ENCODE data around the gene OTOA.

The OTOA gene

GRCh38 chr16:21663889-21664647 is at the start of gene OTOA:
TSS of gene OTOA (plus strand) at chr16:21663968. CDS start at chr16:21678515, 14,547 bp downstream.
- no peak for TF ChIP-seq CTCF (IDR thresholded peaks at IDR 0.05)

GRCh38 chr16:21614896-21615295 is 48.9 kb upstream of the OTOA start:
- TF ChIP-seq CTCF (IDR thresholded peaks at IDR 0.05): no peak

GRCh38 chr16:21617607-21618006 is 46.2 kb upstream of the OTOA start:
- no peak for TF ChIP-seq CTCF (IDR thresholded peaks at IDR 0.05)

- TF ChIP-seq CTCF (IDR thresholded peaks at IDR 0.05): no peak
These were observed 45.5 kb upstream of the OTOA start for GRCh38 chr16:21618281-21618680.

GRCh38 chr16:21619765-21620425 is 43.9 kb upstream of the OTOA start:
- TF ChIP-seq CTCF (IDR thresholded peaks at IDR 0.05): no peak

- TF ChIP-seq CTCF (IDR thresholded peaks at IDR 0.05): no peak
These were observed 43.2 kb upstream of the OTOA start for GRCh38 chr16:21620592-21620991.

- TF ChIP-seq CTCF (IDR thresholded peaks at IDR 0.05): no peak
These were observed 41.2 kb upstream of the OTOA start for GRCh38 chr16:21622545-21622944.
